Naive B cell (primary cell): ENCODE results near the gene RAB11FIP3. TPM values are rescaled to one million over a fixed set of nuclear protein-coding genes. Genes with fewer than 3 reads are reported as not detected.
A peak's percentile ranks its signal among the peaks of the same experiment; 100 is the strongest.

Source experiments
- ATAC-seq, 2 donors: fragments of 150-1000 bp; cut with Tn5 transposase; 2 replicates each; pipeline ENCODE4 v1.10.0; 2021; ENCODE audit warnings: low read depth in 2 of 2, mild to moderate bottlenecking in 2 of 2, moderate library complexity in 2 of 2
- DNase-seq: peaks from one replicate; pipeline ENCODE4 v3.0.0; 2022
- H3K27ac Mint-ChIP-seq, 6 donors: one replicate each; pipeline ENCODE4 v1.8.0; 2020 to 2022; ENCODE audit warnings: mild to moderate bottlenecking in 6 of 6, mixed read lengths in 6 of 6, moderate library complexity in 5 of 6, inconsistent platforms in 2 of 6
- H3K27me3 Mint-ChIP-seq, 3 donors: one replicate each; pipeline ENCODE4 v1.8.0; 2021 to 2022; ENCODE audit warnings: mixed read lengths in 3 of 3, mild to moderate bottlenecking in 1 of 3
- H3K36me3 Mint-ChIP-seq, 2 donors: one replicate each; pipeline ENCODE4 v1.8.0; 2020 to 2022; ENCODE audit warnings: mixed read lengths in 2 of 2, inconsistent platforms in 1 of 2, mild to moderate bottlenecking in 1 of 2
- H3K4me1 Mint-ChIP-seq, 3 donors: one replicate each; pipeline ENCODE4 v1.8.0; 2020 to 2022; ENCODE audit warnings: mixed read lengths in 3 of 3, inconsistent platforms in 1 of 3, mild to moderate bottlenecking in 1 of 3, moderate library complexity in 1 of 3
- H3K4me3 Mint-ChIP-seq, 8 donors: one replicate each; pipeline ENCODE4 v1.8.0; 2020 to 2022; ENCODE audit warnings: mild to moderate bottlenecking in 8 of 8, mixed read lengths in 8 of 8, moderate library complexity in 8 of 8, inconsistent platforms in 2 of 8
- H3K9me3 Mint-ChIP-seq, 7 donors: one replicate each; pipeline ENCODE4 v1.8.0; 2020 to 2022; ENCODE audit warnings: mixed read lengths in 7 of 7, mild to moderate bottlenecking in 5 of 7, inconsistent platforms in 2 of 7, moderate library complexity in 1 of 7
- polyA plus RNA-seq, 6 donors: library from polyadenylated mRNA; unstranded; fragments of 300-500 nt; fragmentation: Illumina TruSeq; gene quantifications; one replicate each; pipeline ENCODE4 v1.2.3, GENCODE V29; 2021; ENCODE audit warnings: low read depth in 6 of 6

RAB11FIP3 gene
- polyA plus RNA-seq, 6 donors from 2014 or later, result 1.0 to 4.8 (median 1.9) TPM

GRCh38 chr16:556474-557173, 131.2 kb downstream of the RAB11FIP3 start:
- H3K4me3 Mint-ChIP-seq, result no peak overlapping the region
- H3K4me1 Mint-ChIP-seq, result peaks cover 0 to 6% (median 5%) of the 10 kb centered on the region in 3 donors
- no peak overlapping the region for H3K27ac Mint-ChIP-seq
- H3K36me3 Mint-ChIP-seq, result no peaks in the 10 kb centered on the region
- DNase-seq, result no peak
- no peaks in the 10 kb centered on the region for H3K9me3 Mint-ChIP-seq
- no peak for ATAC-seq
- peaks cover 0 to 24% (median 10%) of the 10 kb centered on the region in 3 donors for H3K27me3 Mint-ChIP-seq

DNA sequence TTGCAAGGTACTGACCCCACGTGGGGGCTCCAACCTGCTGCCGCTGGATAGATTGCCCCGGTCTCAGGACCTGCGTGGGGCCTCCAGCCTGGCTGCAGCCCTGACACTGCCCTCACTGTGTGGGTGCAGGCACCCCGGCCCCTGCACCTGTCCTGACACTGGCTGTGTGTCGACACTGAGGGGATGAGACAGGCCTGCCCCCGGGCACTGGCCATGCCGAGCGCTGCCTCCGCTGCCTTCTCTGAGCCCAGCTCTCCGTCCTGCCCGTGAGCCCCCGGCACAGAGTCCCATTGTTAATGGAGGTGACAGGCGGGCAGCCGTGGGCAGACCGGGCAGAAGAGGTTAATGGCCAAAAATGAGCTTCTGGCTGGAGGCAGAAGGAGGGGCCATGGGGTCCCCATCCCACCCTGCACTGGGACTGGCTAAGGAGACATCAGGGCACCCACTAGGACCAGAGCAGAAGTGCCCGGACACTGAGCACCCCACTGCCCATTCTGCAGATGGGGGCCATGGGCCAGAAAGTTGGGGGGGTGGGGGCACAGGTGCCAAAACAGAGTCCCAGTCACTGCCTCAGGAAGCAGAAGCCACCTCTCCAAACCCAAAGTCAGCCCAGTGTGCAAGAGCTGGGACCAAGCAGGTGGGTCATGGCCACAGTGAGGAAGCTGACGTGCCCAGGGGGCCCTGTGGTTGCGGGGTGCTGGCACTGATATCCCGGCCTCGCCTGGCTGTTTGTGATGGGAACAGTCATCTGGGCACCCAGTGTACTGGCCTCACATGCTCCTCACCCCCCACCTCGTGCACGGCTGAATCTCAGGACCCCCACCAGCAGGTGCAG, 132.2 kb downstream of the RAB11FIP3 start:
- no peaks in the 10 kb centered on the region for H3K9me3 Mint-ChIP-seq
- no peaks in the 10 kb centered on the region for H3K36me3 Mint-ChIP-seq
- H3K27ac Mint-ChIP-seq, result peak overlapping the region in 1 of 6 donors; percentile 18
- H3K4me3 Mint-ChIP-seq, result no peak overlapping the region
- peaks cover 0 to 6% (median 5%) of the 10 kb centered on the region in 3 donors for H3K4me1 Mint-ChIP-seq
- peaks cover 0 to 31% (median 15%) of the 10 kb centered on the region in 3 donors for H3K27me3 Mint-ChIP-seq
- ATAC-seq (no peak), DNase-seq (no peak)

DNA sequence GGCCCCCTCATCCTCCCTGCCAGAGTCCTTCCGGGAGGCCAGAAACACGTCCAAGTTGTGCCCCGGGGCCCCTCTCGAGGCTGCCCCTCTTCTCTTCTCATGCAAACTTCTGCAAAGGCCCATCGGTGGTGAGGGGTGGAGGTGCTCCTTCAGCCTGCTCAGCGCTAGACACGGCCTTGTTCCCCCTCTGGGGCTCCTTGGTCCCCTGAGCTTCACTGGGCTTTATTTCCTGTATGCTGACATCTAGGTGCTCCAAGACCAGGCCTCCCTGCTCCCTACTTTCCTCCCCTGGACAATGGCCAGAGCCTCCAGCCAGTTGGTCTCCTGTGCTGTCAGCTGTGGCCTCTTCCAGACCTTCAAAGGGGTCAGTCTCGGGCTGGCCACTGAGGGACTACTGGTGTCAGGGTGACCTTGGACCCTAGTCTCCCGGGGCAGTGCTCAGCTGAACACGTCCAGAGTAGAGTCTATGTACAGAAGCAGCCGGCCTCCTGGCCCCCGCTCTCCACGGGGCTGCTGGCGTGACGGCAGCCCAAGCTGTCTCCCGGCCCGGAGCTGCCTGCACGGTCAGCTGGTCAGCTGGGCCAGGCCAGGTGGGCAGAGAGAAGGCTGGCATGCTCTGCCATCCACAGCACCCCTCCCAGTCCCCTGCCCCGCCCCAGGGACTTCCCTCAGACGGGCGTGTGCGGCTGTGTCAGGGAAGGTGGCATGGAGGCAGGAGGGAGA, 133.0 kb downstream of the RAB11FIP3 start:
- Mint-ChIP-seq H3K36me3 (no peaks in the 10 kb centered on the region), H3K4me3 (peak overlapping the region in 3 of 8 donors; percentile 15 to 53 (median 50))

GRCh38 chr16:559021-559380, 133.6 kb downstream of the RAB11FIP3 start:
- no peak overlapping the region for H3K4me3 Mint-ChIP-seq
- H3K4me1 Mint-ChIP-seq, result peaks cover 0 to 6% (median 5%) of the 10 kb centered on the region in 3 donors
- no peaks in the 10 kb centered on the region for H3K9me3 Mint-ChIP-seq
- ATAC-seq, result no peak
- no peak overlapping the region for H3K27ac Mint-ChIP-seq
- no peaks in the 10 kb centered on the region for H3K36me3 Mint-ChIP-seq
- no peak for DNase-seq
- peaks cover 0 to 34% (median 15%) of the 10 kb centered on the region in 3 donors for H3K27me3 Mint-ChIP-seq

More for the DNA sequence above, 133.0 kb downstream of the RAB11FIP3 start:
- ATAC-seq (no peak), DNase-seq (no peak)
- H3K27ac Mint-ChIP-seq, result peak overlapping the region in 1 of 6 donors; percentile 18
- peaks cover 0 to 34% (median 15%) of the 10 kb centered on the region in 3 donors for H3K27me3 Mint-ChIP-seq
- peaks cover 0 to 6% (median 5%) of the 10 kb centered on the region in 3 donors for H3K4me1 Mint-ChIP-seq
- H3K9me3 Mint-ChIP-seq, result no peaks in the 10 kb centered on the region

DNA sequence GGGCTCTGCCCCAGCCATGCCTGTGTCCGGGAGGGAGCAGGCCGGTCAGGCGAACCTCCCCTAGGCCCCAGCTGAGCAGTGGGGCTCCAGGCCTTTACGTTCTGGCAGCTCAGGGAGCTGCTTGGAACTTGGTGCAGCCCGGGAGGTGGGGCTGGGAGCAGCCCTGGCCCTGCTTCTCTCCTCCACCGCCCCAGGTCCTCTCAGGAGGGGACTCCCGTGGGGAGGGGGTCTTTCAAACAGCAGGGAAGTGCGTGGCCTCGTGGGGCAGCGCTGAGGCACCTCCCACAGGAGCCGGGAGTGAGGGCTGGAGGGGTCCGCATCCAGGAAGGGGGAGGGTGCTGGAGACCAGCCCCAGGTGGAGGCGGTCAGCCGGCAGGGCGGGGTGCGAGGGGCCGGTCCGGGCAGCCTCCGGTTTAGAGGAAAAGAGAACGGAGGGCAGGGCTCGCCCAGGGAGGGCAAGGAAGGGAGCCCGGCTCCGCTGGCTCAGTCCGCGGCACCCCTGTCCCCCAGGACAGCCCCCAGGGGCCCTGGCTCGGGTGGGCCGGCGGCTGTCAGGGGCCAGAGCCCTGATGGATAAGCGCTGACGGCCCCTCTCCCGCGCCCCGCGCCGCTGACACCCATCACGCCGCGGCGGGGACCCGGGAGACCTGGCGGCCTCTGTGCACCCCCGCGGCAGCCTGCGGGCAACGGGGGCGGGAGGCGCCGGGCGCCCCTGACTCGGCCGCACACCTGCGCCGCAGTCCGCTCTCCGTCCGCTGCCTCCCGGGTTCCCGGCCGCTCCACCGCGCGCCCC, 134.2 kb downstream of the RAB11FIP3 start:
- H3K36me3 Mint-ChIP-seq, result no peaks in the 10 kb centered on the region
- H3K9me3 Mint-ChIP-seq, result no peaks in the 10 kb centered on the region
- H3K4me1 Mint-ChIP-seq, result peaks cover 0 to 6% (median 5%) of the 10 kb centered on the region in 3 donors
- no peak for ATAC-seq
- H3K4me3 Mint-ChIP-seq, result peak overlapping the region in 3 of 8 donors; percentile 43 to 54 (median 48)
- H3K27ac Mint-ChIP-seq, result no peak overlapping the region
- peaks cover 0 to 34% (median 15%) of the 10 kb centered on the region in 3 donors for H3K27me3 Mint-ChIP-seq
- no peak for DNase-seq

DNA sequence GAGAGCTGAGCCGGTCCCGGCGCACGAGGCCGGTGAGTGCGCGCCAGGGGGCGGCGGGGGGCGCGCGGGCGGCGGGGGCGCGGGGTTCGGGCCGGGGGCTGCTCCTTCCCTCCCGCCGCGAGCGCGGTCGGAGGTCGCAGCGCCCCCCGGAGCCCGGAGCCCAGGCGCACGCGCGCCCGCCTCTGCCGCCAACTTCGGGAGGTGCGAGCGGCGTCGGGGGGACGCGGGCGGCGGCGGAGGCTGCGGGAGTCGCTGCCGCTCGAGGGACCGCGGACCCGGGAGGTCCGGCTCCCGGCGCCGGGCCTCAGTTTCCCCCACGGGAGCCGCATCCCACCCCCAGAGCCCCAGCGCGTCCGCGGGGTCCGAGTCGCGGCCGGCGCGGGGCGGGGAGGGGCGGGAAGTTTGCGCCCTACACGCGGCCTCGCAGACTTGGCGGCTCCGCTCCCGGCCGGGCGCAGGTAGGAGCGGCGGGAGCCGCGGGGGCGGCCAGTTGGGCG, 134.8 kb downstream of the RAB11FIP3 start, which contains the start of gene PRR35:
Gene PRR35, plus strand, starts transcription at position 191 of the 497 bp plus-strand sequence. CDS start 2,901 bp downstream, outside the sequence.
- Mint-ChIP-seq H3K9me3 (no peaks in the 10 kb centered on the region), H3K36me3 (no peaks in the 10 kb centered on the region), H3K27ac (no peak within 1 kb of the TSS), H3K27me3 (peaks cover 0 to 34% (median 15%) of the 10 kb centered on the region in 3 donors), H3K4me1 (peaks cover 0 to 6% (median 5%) of the 10 kb centered on the region in 3 donors), H3K4me3 (peak within 1 kb of the TSS in 3 of 8 donors; percentile 43 to 54 (median 48))
- no peak for ATAC-seq
- no peak for DNase-seq

GRCh38 chr16:560701-561412, 135.4 kb downstream of the RAB11FIP3 start:
- ATAC-seq (no peak), DNase-seq (no peak)
- H3K9me3 Mint-ChIP-seq, result no peaks in the 10 kb centered on the region
- H3K36me3 Mint-ChIP-seq, result no peaks in the 10 kb centered on the region
- peaks cover 0 to 34% (median 15%) of the 10 kb centered on the region in 3 donors for H3K27me3 Mint-ChIP-seq
- H3K4me3 Mint-ChIP-seq, result no peak overlapping the region
- peaks cover 0 to 6% (median 5%) of the 10 kb centered on the region in 3 donors for H3K4me1 Mint-ChIP-seq
- no peak overlapping the region for H3K27ac Mint-ChIP-seq

GRCh38 chr16:561413-561794, 136.0 kb downstream of the RAB11FIP3 start:
- Mint-ChIP-seq H3K27ac (no peak overlapping the region), H3K9me3 (no peaks in the 10 kb centered on the region), H3K36me3 (no peaks in the 10 kb centered on the region), H3K4me1 (peaks cover 1 to 7% (median 6%) of the 10 kb centered on the region in 3 donors), H3K27me3 (peaks cover 0 to 34% (median 15%) of the 10 kb centered on the region in 3 donors), H3K4me3 (no peak overlapping the region)
- ATAC-seq (no peak), DNase-seq (no peak)

DNA sequence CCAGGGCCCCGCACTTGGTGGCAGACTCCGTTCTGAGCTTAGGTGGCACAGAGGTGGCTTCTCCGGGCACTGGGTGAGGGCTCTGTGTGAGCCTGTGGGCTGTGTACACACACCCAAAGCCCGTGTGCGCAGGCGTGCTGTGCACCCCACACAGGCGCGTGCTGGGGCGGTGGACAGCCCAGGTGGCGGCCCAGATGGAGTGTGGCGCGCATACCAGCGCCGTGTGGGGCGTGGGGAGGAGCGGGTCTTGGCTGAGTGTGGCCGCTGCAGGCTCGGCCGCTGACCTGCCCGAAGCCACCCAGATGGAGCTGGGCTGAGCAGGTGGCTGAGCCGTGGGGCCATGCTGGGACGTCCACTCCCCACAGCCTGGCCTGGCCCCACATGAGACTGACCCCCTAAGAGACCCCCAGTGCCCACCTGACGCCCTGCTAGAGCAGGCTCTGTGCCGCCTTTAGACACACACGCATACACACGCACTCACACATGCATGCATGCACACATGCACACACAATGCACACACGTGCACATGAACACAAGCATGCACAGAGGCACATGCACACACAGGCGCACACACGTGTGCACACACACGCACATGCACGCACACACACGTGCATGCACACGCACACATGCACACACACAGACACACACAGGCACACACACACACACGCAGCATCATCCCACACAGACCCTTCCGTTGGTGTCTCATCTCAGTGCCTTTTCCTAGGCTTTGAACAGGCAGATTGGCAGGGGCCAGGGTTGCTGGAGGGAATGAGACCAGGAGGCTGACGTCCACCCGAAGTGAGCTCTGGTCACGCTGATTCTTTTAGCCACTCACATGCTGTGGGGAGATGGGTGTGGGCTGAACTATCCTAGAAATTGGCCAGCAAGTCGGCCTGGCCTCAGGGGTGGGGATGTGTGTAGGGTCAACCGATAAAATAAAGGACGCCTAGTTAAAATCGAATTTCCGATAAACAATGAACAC, 136.8 kb downstream of the RAB11FIP3 start:
- Mint-ChIP-seq H3K27me3 (peaks cover 0 to 32% (median 15%) of the 10 kb centered on the region in 3 donors), H3K27ac (peak overlapping the region in 1 of 6 donors; percentile 90), H3K4me3 (peak overlapping the region in 2 of 8 donors; percentile 9 to 68)

GRCh38 chr16:563072-563644, 137.7 kb downstream of the RAB11FIP3 start:
- DNase-seq, result no peak
- H3K9me3 Mint-ChIP-seq, result no peaks in the 10 kb centered on the region
- peaks cover 0 to 23% (median 11%) of the 10 kb centered on the region in 3 donors for H3K27me3 Mint-ChIP-seq
- ATAC-seq, result no peak
- peak overlapping the region in 1 of 6 donors; percentile 47 for H3K27ac Mint-ChIP-seq
- H3K36me3 Mint-ChIP-seq, result no peaks in the 10 kb centered on the region
- no peak overlapping the region for H3K4me3 Mint-ChIP-seq
- H3K4me1 Mint-ChIP-seq, result peaks cover 9 to 15% (median 14%) of the 10 kb centered on the region in 3 donors

More for the DNA sequence above, 136.8 kb downstream of the RAB11FIP3 start:
- DNase-seq, result no peak
- Mint-ChIP-seq H3K36me3 (no peaks in the 10 kb centered on the region), H3K4me1 (peaks cover 9 to 14% (median 14%) of the 10 kb centered on the region in 3 donors), H3K9me3 (no peaks in the 10 kb centered on the region)
- no peak for ATAC-seq
